ENCODE measurements around the gene ARMH1. TPM values are rescaled to one million over a fixed set of nuclear protein-coding genes. Genes with fewer than 3 reads are reported as not detected.
"Not testable (repeated sequence)": the region's sequence is repeated elsewhere in the genome, so short reads cannot be mapped to it uniquely, and the experiment has no call there.

The ARMH1 gene
- total and polyA plus RNA-seq, 11 donors, result 0.33 to 9.9 (median 0.70) TPM; not detected in 3

- no peak overlapping the region for H3K27ac ChIP-seq
- peaks cover 0 to 17% (median 0%) of the 10 kb centered on the region in 12 donors for H3K4me1 ChIP-seq
- H3K27me3 ChIP-seq, result no peaks in the 10 kb centered on the region
- intact Hi-C loops (cut with DNase I), result no loop called here
- H3K4me3 ChIP-seq, result no peak overlapping the region
- no peaks in the 10 kb centered on the region for H3K9me3 ChIP-seq
- 88 to 97% (median 93%) methylated on average over 3 of the region's 3 CpGs for WGBS, 4 donors
- no peak for DNase-seq
- H3K36me3 ChIP-seq, result no peaks in the 10 kb centered on the region
- ATAC-seq, result no peak
- no peak for TF ChIP-seq CTCF (IDR thresholded peaks at IDR 0.05)
- TF ChIP-seq POLR2A (IDR thresholded peaks at IDR 0.05), result no peak
These were observed 23.6 kb downstream of the ARMH1 start for GRCh38 chr1:44698138-44698537.

- H3K9me3 ChIP-seq; H3K36me3 ChIP-seq; H3K27me3 ChIP-seq; H3K4me3 ChIP-seq; H3K27ac ChIP-seq; intact Hi-C loops (cut with DNase I); DNase-seq; ATAC-seq: not testable (repeated sequence)
- 81 to 96% (median 93%) methylated on average over 9 of the region's 9 CpGs for WGBS, 4 donors
- peaks cover 0 to 17% (median 0%) of the 10 kb centered on the region in 12 donors for H3K4me1 ChIP-seq
These were observed 24.9 kb downstream of the ARMH1 start for GRCh38 chr1:44699375-44699774.

GRCh38 chr1:44700573-44700972, 26.1 kb downstream of the ARMH1 start:
- intact Hi-C loops (cut with DNase I), result no loop called here
- DNase-seq (no peak), ATAC-seq (no peak)
- Histone ChIP-seq H3K4me3 (no peak overlapping the region), H3K9me3 (no peaks in the 10 kb centered on the region), H3K36me3 (no peaks in the 10 kb centered on the region), H3K27ac (no peak overlapping the region), H3K27me3 (no peaks in the 10 kb centered on the region), H3K4me1 (peaks cover 0 to 17% (median 0%) of the 10 kb centered on the region in 12 donors)
- TF ChIP-seq CTCF (IDR thresholded peaks at IDR 0.05), result no peak
- no peak for TF ChIP-seq POLR2A (IDR thresholded peaks at IDR 0.05)
- 75 to 88% (median 80%) methylated on average over 1 of the region's 1 CpG for WGBS, 4 donors

- no peak for DNase-seq
- peaks cover 0 to 17% (median 0%) of the 10 kb centered on the region in 12 donors for H3K4me1 ChIP-seq
- no peak for ATAC-seq
- no peak overlapping the region for H3K4me3 ChIP-seq
- WGBS, 4 donors, result 72 to 83% (median 82%) methylated on average over 7 of the region's 7 CpGs
- H3K9me3 ChIP-seq, result no peaks in the 10 kb centered on the region
- no peaks in the 10 kb centered on the region for H3K36me3 ChIP-seq
- intact Hi-C loops (cut with DNase I), result no loop called here
- no peaks in the 10 kb centered on the region for H3K27me3 ChIP-seq
- no peak for TF ChIP-seq CTCF (IDR thresholded peaks at IDR 0.05)
- no peak for TF ChIP-seq POLR2A (IDR thresholded peaks at IDR 0.05)
- no peak overlapping the region for H3K27ac ChIP-seq
These were observed 26.6 kb downstream of the ARMH1 start for GRCh38 chr1:44701141-44701573.

- no peaks in the 10 kb centered on the region for H3K36me3 ChIP-seq
- DNase-seq, result no peak
- WGBS, 4 donors, result 69 to 73% (median 72%) methylated on average over 6 of the region's 6 CpGs
- H3K27ac ChIP-seq, result no peak overlapping the region
- peaks cover 0 to 11% (median 0%) of the 10 kb centered on the region in 12 donors for H3K4me1 ChIP-seq
- intact Hi-C loops (cut with DNase I), result no loop called here
- H3K4me3 ChIP-seq, result no peak overlapping the region
- no peaks in the 10 kb centered on the region for H3K9me3 ChIP-seq
- TF ChIP-seq CTCF (IDR thresholded peaks at IDR 0.05) (no peak), POLR2A (IDR thresholded peaks at IDR 0.05) (no peak)
- no peaks in the 10 kb centered on the region for H3K27me3 ChIP-seq
- no peak for ATAC-seq
These were observed 31.0 kb downstream of the ARMH1 start for GRCh38 chr1:44705470-44705869.

All from heart left ventricle (tissue), 16 donors.